GM19324 (cell line): ENCODE measurements around the gene MAP3K9.
"Not testable (repeated sequence)": the region's sequence is repeated elsewhere in the genome, so short reads cannot be mapped to it uniquely, and the experiment has no call there.

ENCODE experiments used
- ATAC-seq: cut with Tn5 transposase; IDR thresholded peaks from one replicate; pipeline ENCODE4 v1.9.1; 2021; ENCODE audit warnings: mild to moderate bottlenecking, moderate library complexity; ENCODE audit not compliant: unreplicated experiment, low FRiP score

The MAP3K9 gene

GRCh38 chr14:70809225-70810219 is at the start of gene MAP3K9:
MAP3K9 (minus strand) TSS chr14:70809513; CDS start chr14:70809171, 342 bp downstream.
- peak; percentile 92 for ATAC-seq

- ATAC-seq: no peak
These were observed 49.3 kb upstream of the MAP3K9 start for GRCh38 chr14:70858641-70859040.

DNA sequence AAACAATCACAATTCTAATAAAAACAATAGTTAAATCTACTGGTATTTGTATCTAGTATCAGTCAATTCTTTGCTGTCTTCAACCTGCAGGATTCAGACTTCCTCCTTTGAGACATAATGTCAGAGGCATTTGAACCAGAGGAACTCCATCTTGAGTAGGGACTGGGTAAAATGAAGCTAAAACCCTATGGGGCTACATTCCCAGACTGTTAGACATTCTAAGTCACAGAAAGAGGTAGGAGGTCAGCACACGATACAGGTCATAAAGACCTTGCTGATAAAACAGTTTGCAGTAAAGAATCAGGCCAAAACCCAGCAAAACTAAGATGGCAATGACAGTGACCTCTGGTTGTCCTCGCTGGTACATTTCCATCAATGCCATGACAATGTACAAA is 48.2 kb upstream of the MAP3K9 start:
- ATAC-seq: no peak

DNA sequence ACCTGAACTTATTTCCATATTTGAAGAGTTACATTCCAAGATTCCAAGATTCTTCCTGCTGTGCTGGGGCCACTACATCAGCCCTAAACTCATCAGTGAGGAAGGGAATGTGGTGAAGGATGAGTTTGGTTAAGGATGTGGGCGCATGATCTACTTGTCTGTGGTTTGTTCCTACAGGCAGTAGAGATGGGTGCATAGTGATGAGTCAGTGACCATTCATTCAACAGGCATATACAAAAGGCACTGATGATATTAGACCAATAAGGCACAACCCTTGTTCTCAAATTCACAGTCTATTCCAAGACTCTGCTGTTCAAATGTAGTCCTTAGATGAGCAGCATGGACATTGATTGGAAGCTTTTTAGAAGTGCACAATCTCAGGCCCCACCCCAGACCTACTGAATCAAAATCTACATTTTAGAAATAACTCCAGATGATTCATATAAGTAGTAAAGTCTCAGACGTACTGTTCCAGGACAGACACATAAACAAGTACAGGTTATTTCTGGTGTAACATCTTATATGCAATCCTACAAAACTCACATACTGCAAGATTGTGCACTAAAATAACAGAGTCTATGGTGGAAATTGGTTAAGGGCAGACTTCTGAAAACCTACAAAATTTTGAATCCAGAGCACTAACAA is 47.7 kb upstream of the MAP3K9 start:
- ATAC-seq: no peak

DNA sequence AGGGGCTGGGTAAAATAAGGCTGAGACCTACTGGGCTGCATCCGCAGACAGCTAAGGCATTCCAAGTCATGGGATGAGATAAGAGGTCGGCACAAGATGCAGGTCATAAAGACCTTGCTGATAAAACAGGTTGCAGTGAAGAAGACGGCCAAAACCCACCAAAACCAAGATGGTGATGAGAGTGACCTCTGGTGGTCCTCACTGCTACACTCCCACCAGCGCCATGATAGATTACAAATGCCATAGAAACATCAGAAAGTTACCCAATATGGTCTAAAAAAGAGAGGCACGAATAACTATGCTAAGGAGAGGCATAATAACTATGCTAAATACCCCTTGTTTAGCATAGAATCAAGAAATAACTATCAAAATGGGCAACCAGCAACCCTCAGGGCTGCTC is 46.2 kb upstream of the MAP3K9 start:
- no peak for ATAC-seq

GRCh38 chr14:70853658-70854057 is 44.3 kb upstream of the MAP3K9 start:
- not testable (repeated sequence) for ATAC-seq

DNA sequence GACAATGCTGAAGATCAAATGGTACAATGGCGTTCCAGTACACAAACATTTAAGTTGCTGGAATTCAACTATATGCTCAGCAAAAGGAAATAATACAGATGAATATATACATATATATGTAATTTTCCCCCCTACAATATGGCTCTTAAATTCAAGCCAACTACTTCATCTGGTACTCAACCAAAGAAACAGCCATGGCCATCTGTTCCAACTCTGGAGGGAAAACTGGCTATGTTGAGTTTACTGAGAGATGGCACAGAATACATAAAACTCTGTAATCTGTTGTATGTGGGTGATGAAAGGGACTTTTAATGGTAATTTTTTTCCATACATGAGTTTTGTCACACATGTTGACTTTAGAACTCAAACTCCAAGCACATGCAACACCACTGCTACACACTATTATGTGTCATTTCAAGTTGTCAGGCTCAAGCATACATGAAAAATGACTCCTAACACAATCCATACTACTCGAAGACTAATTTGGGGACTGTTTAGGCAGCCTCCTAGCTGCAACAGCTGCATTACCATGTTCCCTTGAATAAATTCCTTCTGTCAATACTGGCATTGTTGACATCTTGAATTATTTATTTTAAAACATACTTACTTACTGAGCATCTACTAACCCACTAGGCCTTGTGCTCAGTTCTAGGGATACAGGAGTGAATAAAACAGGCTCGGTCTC is 38.2 kb upstream of the MAP3K9 start:
- ATAC-seq: no peak

GRCh38 chr14:70845601-70846000 is 36.3 kb upstream of the MAP3K9 start:
- ATAC-seq: no peak

- ATAC-seq: no peak
These were observed 33.6 kb upstream of the MAP3K9 start for GRCh38 chr14:70842851-70843462.

- ATAC-seq: no peak
These were observed 28.8 kb upstream of the MAP3K9 start for GRCh38 chr14:70838076-70838475.

- ATAC-seq: no peak
These were observed 27.6 kb upstream of the MAP3K9 start for GRCh38 chr14:70836946-70837345.

- no peak for ATAC-seq
These were observed 24.6 kb upstream of the MAP3K9 start for GRCh38 chr14:70833884-70834283.

GRCh38 chr14:70832561-70833305 is 23.4 kb upstream of the MAP3K9 start:
- ATAC-seq: no peak

DNA sequence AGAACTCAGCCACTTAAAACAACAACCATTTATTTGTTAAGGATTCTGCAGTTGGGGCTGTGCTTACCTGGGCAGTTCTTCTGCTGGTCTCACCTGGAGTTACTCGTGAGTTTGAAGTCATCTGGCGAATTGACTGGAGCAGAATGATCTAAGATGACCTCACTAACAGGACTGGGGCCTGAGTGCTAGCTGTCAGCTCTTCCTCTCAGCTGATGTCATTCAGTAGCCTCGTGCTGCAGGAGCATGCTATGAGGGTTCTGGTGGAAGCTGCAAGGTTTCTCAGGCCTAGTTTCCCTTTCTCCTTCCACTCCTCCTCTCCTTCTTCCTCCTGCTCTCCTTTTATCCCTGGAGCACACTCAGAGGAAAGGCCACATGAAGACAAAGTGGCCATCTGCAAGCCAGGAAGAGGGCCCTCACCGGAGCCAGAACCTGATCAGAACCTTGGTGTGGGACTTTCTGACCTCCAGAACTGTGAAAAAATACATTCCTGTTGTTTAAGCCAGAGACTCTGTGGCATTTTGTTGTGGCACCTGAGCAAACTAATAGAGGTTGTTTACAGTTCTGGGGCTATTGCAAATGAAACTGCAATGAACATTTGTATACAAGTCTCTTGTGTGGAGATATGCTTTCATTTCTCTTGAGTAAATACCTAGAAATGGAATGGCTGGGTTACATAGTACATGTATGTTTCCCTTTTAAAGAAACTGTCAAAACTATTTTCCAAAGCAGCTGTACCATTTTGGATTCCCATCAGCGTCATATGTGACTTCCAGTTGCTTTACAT is 21.9 kb upstream of the MAP3K9 start:
- ATAC-seq: peak; percentile 70

GRCh38 chr14:70828188-70828587 is 18.9 kb upstream of the MAP3K9 start:
- ATAC-seq: no peak

- no peak for ATAC-seq
These were observed 18.4 kb upstream of the MAP3K9 start for GRCh38 chr14:70827752-70828151.

- no peak for ATAC-seq
These were observed 18.0 kb upstream of the MAP3K9 start for GRCh38 chr14:70827347-70827746.

DNA sequence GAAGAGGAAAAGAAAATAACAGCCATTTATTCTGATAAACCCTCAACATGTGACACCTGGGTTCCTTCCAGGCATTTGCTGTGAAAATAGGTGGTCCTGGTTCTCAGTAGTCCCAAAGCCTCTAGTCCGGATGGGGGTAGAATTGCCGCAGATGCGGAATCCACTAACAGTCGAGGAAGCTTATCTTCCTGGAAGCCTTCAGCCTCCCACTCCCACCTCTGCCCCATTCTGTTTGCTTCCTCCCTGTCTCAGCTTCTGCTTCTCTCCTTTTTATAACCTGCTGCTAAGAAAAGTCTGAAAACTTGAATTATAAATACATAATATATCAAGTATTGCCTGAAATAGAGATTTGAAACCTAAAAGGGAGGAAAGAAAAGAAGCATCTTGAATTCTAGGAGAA is 14.0 kb upstream of the MAP3K9 start:
- ATAC-seq: no peak

DNA sequence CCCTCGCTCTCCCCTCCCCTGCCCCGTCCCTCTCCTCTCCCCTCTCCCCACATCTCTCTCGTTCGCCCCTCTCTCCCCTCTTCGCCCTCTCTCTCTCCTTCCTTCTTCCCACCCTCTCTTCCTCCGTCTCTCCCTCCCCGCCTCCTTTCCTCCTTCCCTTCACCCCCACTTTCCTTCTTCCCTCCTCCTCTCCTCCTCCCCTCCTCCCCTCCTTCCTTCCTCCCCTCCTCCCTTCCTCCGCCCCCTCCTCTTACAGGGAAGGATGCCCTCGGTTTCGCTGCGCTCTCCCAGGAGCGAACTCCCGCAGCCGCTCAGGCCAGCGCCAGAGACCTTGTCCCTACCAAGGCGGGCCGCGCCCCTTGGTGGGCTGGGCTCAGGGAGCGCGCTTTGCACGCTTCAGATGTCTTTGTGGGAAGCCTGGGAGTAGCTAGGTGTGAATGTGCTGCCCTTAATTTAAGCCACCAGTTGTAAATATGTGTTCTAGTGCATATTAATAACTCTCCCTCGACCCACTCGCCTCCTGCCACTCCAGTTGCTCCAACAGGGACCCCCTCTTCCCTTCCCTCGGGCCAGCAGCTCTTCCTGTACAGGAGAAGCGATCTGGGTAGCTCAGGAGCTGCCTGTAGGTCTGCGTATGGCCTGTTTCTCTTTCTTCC is 13.3 kb upstream of the MAP3K9 start:
- no peak for ATAC-seq
